Stimulated activated CD4-positive, alpha-beta T cell treated with anti-CD3 and anti-CD28 coated beads, TNF-alpha, amount 100 ng/mL, for 4 hours (primary cell): ENCODE measurements around the gene GPR176.
"Not testable (repeated sequence)": the region's sequence is repeated elsewhere in the genome, so short reads cannot be mapped to it uniquely, and the experiment has no call there.

Source experiments
- DNase-seq, 3 experiments: peaks; one replicate each; pipeline ENCODE4 v3.0.0-alpha.2; 2020; ENCODE audit warnings: low read depth in 3 of 3

The GPR176 gene

DNA sequence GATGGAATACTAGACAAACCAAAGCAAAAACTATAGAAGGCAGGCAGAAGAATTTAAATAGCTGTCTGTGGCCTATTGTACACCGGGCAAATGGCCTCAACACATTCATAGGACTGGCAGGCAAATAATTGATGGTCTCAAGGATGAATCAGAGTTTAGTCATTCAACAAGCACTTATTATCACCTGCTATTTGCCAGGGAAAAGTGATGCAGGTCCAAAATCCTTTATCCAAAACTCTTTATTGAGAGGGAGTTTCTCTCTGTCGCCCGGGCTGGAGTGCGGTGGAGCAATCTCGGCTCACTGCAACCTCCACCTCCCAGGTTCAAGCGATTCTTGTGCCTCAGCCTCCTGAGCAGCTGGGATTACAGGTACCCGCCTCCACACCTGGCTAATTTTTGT, 16.1 kb upstream of the GPR176 start:
- DNase-seq, result no peak

DNA sequence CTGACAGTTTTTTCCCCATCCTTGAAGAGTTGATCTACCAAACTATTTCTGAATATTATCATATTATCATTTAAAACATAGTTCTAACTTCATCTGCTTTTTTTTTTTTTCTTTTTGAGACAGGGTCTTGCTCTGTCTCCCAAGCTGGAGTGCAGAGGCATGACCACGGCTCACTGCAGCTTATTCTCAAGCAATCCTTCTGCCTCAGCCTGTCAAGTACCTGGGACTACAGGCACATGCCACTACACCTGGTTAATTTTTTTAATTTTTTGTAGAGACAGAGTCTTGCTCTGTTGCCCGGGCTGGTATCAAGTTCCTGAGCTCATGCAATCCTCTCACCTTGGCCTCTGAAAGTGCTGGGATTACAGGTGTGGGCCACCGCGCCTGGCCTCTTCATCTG, 15.2 kb upstream of the GPR176 start:
- no peak for DNase-seq

DNA sequence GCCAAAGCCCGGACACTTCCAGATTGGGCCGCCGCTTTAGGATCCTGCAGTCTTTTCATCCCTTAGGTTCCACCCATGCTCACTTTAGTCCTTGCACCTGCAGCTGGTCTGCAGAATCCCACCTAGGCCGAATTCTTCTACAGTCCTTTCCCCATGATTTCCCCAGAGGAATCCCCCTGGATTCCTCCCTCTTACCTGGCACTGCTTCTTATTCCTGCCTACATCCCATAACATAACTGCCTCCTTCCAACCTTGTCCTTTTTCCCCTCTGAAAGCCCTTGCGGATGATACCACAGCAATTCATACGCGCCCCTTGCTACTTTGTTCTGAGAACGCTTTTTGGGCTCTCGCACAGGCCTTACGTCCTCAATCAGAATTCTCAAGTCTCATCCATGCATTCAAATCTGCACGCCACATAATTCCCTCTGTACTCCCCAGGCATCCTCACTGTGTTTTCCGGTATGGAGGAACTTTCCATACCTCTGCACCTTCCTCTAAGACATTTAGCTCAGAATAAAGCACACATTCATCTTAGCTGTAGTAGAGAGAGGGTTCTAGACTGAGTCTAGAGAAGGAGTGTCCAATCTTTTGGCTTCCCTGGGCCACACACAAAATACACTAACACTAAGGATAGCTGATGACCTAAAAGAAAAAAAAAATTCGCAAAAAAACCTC, 14.5 kb upstream of the GPR176 start:
- no peak for DNase-seq

DNA sequence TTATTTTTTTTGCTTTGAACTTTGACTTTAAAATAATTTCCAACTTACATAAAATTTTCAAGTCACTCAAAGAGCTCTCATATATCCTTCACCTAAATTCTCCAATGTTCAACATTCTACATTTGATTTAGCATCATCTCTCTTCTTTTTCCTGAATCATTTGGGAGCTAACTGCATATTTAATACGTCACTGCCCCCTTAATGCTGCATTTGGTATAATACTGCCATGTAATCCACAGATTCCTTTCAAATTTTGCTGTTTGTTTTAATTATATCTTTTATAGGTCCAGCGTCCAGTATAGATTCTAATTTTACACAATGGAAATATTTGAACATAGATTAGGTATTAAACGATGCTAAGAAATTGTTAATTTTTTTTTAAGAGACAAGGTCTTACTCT, 11.5 kb upstream of the GPR176 start:
- DNase-seq, result no peak

DNA sequence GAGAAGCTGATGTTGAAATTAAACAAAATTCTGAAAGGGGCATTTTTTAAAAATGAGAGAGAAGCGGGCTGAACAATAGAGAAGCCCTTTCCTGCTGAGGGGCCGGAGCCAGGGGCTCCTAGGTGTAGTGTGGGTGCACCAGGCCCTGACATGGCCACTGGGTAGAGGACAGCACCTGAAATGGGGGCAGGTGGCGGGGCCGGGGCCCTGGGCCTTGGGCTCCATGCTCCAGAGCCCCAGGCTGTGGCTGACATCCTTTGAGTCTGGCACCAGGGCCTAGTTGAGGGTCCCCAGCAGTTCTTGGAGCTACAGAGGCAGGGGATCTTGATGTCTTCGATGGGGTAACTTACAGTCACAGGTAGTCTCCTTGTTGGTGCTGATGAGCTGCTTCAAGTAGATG, 6.5 kb upstream of the GPR176 start:
- DNase-seq, result no peak

DNA sequence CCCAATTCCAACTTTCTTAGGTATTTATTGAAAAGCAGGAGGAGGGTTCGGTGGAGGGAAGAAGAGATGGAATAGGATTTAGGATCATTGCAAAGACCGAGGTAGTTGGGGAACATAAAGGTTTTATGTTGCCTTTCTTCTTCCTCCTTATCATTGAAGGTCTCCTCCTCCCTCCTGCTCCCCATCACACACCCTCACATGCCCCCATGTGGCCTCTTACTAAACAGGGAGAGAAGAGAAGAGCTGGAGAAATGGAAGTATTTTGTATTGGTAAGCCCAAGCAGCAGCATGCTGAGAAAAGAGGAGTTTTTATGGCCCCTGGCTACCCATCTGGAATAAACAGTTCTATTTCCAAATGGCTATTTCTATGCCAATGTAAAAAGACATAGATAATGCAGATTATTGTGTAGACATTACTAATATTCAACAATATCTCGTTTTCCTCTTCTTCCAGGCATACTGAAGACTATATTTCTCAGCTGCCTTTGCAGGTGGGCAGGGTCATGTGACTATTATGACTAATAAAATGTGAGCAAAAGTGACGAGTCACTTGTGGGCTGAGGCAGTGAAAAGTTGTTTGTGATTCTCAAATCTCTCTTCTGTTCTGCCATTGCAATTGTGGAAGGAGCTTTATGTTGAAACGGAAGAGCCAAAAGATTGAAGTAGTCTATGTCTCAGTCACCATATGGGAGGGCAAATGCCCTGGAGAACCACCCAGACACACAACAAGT, 5.2 kb upstream of the GPR176 start:
- DNase-seq, result no peak

DNA sequence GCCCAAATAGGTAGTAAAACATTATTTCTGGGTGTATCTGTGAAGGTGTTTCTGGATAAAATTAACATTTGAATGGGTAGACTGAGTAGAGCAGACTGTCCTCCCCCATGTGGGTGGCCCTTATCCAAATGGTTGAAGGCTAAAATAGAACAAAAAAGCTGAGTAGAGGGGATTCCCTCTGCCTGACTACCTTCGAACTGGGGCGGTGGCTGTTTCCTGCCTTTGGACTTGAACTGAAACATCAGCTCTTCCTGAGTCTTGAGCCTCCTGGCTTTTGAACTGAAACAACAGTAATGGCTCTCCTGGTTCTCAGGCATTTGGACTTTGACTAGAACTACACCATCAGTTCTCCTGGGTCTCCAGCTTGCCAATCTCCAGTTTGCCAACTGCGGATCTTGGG, 4.4 kb upstream of the GPR176 start:
- DNase-seq, result no peak

DNA sequence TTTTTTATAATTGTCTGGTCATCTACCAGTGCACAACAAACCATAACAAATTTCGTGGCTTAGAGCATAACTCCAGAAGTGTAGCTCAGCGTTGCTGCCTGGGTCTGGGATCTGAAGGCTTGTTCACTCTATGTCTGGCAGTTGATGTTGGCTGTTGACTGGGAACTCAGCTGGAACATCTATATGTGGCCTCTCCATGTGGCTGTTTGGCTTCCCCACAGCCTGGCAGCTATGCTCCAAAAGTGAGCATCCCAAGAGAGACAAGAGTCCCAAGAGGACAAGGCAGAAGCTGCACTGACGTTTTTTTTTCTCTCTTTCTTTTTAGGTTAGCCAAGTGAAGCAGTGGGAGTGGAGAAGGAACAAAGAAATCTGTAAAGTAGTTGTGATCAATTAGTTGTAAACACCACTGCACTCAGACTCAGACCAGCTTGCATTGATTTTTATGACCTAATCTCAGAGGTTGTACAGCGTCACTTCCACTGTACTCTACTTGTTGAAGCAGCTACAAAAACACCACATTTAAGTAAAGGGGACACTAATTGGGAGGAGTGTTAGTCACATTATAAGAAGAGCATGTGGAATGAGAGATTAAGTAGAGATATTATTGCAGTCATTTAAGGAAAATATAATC, 2.5 kb upstream of the GPR176 start:
- DNase-seq, result no peak

DNA sequence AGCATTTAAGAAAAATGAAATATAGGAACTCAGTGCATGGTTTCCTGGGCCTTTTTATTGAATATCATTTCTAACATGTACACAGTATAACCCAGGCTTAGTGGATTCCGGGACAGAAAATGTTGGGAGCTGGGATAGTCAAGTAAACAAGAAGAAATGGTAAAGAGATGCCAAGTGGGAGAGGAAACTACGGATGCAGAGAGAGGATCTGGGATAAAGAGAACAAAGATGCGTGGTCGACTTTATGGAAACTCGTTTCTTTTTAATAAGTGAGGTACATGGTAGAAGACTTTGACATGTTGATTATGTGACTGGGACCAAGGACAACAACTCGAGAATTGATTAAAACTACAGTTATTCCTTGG, 1.2 kb upstream of the GPR176 start:
- no peak for DNase-seq

DNA sequence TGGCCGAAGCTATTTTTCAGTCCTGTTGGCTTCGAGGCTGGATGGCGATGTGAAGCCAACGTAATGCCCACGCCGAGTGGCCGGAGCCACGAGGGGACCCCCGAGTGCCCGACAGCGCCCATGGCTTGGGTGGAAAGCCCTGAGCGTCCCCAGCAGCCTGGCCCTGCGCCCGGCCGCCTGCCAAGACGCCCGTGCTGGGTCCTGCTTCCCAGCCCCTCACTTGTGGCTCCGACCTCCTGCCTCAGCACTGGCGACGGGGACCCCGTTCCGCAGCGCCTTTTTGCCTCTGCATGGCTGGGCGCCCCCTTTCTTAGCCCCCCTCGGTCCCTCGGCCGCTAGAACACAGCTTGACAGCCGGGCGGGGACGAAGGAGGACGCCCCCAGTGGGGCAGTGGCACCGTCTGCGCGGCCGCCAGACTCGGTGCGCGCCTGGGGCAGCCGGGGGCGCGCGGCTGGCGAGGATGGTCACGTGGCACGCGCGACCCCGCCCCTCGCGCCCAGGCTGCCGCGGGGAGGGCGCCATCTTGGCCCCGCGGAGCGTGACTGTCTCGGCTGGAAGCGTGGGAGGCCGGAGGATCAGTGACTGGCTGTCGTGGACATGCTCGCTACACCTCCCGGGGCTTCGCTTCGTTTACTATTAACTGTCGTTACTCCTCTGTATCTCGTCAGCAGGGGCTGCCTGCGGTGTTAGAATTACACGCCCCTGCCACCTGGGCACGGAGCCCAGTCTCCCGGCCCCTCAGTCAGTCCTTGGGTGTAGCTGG, 626 bp upstream of the GPR176 start:
- peak; percentile 78 to 82 (median 79) for DNase-seq

DNA sequence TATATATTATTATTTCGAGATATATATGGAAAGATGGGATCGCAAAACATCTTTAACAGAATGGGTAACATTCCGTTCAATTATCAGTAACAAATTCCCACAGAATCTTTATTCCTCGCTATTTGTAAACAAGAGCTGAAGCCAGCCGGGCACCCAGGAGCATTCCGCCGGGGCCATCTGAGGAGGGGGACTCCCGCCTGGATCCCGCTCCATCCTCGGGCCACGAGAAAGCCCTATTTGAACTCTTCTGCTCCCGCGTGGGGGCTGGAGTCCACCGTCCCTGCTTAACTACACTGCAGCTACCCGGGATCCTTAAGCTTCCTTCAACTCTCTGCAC, 687 bp downstream of the GPR176 start:
- no peak for DNase-seq

DNA sequence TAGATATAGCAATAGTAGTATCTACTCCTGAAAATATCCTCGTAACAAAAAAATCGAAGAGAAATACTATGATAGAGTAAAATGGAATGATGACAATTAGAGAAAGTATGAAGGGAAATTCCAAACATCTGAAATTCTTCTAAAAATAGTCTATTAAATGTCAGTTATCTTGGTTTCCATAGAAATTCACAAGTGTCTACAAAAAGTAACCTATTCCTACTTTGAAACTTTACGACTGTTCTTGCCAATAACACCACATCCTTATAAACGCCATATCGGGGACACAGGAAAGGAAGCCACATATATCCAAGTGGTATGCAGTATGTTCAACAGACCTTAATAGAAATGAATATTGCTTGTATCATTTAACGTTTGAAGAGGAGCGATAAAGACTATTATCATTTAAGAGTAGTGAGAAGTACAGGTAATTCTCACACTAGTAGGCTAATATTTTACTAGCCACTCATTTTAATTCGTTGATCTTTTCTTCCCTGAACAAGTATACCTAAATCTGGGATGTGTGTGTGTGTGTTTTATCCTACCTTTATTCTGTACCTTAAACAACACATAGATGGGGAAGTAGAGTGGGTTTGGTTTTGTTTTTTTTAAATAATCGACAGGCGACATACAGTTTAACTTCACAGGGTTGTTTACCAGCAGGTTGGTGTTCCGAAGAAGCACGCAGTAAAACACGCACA, 1.2 kb downstream of the GPR176 start:
- no peak for DNase-seq

DNA sequence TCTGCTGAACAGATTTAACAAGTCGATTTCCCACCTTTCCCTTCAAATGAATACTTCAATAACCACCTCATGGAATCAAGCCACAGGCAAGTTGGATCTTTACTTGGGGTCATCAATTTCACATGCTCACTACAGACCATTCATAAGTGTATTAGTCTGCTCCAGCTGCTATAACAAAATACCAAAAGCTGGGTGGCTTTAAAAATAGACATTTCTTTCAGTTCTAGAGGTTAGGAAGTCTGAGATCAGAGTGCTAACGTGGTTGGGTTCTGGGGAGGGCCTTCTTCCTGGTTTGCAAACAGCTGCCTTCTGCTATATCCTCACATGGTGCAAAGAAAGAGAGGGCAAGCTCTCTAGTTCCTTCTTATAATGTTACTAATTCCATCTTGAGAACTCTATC, 5.1 kb downstream of the GPR176 start:
- DNase-seq, result no peak

DNA sequence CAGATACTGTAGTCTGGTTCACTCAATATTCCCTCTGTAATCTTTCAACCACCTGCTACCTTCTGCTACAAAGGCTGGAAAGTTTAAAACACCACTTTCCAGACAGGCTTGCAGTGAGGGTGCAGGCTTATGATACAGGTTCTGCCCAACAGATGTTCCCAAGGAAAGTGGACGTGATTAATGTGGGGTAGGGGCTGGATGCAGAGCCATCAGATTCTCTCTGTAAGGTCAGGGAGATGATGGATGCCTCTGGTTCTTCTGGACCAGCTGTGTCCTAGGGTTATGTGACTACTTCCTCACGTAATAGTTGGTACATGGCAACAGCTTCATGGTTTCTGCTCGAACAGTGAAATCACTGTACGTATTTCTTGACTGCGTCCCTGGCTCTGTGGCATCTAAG, 11.1 kb downstream of the GPR176 start:
- DNase-seq, result no peak

DNA sequence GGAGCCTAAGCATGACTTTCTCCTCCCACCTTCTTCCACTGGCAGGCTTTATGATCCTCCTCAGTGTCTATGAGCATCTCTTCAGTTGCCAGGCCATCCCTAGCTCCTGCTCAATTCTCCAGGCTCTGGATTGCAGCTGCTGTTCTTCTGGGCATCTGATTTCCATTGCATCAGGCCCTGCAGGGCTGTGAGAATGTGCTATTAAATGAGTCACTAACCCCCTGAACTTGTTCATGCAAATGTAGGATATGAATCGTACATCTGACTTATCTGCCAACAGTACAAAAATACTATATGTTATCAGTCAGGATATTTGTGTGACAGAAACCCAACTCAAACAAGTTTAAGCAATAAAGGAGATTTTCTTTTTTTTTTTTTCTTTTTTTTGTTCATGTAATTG, 11.9 kb downstream of the GPR176 start:
- DNase-seq, result no peak

DNA sequence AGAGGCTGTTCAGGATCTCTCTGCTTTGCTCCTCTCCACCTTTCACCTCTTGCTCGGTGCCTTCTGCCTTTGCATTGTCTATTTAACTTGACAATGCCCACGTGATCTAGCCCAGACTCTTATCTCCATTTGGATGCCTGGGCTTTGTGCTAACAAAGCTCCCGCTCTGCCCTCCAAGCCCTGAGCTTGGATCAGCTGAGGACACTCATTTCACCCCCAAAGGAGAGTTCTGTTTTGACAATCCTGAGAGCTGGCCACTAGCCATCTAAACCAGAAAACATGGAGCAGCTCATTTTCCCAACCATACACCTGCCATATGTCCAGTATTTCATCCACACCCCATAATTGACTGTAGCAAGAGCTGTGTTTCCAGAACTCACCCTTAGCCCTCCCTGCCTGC, 12.8 kb downstream of the GPR176 start:
- DNase-seq, result no peak

DNA sequence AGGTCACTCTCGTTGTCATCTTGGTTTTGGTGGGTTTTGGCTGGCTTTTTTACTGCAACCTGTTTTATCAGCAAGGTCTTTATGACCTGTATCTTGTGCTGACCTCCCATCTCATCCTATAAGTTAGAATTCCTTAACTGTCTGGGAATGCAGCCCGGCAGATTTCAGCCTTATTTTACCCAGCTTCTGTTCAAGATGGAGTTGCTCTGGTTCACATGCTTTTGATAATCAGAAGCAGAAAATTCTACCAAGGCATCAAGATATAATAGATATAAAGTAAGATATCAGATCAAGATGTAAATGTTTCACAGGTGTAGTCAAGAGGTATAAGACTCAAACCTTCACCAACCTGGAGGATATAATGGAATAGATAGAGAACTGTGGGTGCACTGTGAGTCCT, 16.0 kb downstream of the GPR176 start:
- DNase-seq, result no peak

DNA sequence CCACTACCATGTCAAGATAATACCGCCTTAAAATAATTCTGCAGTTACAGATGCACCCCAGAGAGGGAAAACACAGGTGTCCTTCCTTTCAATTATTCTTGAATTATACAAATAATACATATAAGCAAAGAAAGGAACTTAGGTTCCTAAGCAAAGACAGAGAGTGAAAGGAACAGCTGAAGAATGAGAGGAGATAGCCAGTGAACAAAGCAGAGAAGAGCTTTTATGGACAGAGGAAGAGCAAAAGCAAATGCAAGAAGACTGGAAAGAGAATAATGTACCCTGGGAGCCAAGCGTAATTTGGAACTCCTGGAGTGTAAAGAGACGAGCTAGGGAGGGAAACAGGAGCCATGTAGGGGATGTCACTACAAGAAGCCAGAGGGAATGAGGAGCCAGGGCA, 21.7 kb downstream of the GPR176 start:
- no peak for DNase-seq

DNA sequence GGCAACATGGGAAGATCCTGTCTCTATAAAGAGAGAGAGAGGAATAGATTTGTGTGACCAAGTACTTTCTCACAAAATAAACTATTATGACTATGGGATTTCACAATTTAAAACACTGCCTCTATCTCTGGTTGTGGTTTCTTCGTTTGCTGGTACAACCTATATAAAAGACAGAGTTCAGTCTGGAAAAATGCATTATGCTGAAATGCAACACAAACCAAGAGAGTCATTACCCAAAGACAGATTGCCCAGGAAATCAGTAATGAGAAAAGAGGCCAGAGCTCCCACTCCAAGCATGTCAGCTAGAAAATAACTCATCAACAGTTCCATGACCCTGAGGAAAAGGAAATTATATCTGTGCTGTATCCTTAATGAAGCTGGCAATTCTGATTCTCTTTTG, 23.2 kb downstream of the GPR176 start:
- no peak for DNase-seq

DNA sequence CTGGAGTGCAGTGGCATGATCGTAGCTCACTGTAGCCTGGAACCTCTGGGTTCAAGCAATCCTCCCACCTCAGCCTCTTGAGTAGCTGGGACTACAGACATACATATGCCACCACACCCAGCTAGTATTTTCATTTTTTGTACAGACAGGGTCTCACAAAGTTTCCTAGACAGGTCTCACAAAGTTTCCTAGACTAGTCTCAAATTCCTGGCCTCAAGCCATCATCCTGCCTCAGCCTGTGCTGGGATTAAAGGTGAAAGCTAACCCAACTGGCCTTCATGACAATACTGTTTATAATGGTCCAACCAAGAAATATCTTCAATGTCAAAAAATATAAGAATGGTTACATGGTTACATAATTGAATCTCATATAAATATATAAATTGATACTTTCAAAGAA, 24.0 kb downstream of the GPR176 start:
- DNase-seq, result no peak

DNA sequence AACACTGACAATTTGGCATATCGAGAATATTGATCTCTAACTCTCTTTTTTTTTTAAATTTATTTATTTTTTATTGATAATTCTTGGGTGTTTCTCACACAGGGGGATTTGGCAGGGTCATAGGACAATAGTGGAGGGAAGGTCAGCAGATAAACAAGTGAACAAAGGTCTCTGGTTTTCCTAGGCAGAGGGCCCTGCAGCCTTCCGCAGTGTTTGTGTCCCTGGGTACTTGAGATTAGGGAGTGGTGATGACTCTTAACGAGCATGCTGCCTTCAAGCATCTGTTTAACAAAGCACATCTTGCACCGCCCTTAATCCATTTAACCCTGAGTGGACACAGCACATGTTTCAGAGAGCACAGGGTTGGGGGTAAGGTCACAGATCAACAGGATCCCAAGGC, 27.0 kb downstream of the GPR176 start:
- DNase-seq, result not testable (repeated sequence)

DNA sequence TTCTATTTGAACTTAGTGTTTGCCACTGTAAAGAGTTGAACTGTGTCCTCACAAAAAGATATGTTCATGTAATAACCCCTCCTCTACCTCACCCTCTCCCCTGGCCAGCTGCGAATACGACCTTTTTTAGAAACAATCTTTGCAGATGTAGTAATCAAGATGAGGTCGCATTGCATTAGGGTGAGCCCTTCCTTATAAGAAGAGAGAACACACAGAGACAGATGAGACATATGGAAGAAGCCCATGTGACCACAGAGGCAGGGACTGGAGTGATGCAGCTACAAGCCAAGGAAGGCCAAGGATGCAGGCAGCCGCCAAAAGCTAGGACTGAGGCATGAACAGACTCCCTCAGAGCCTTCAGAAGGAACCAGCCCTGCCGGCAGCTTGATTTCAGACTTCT, 27.6 kb downstream of the GPR176 start:
- no peak for DNase-seq
